HG02970 (cell line): ENCODE results near the gene FNTB.

Experiments
- ATAC-seq: cut with Tn5 transposase; IDR thresholded peaks from one replicate; pipeline ENCODE4 v1.9.1; 2021; ENCODE audit warnings: mild to moderate bottlenecking, moderate library complexity, moderate number of reproducible peaks; ENCODE audit not compliant: unreplicated experiment, low FRiP score

Gene FNTB

GRCh38 chr14:64973826-64974225 is 12.9 kb upstream of the FNTB start:
- no peak for ATAC-seq

GRCh38 chr14:64974563-64974962 is 12.1 kb upstream of the FNTB start:
- ATAC-seq = no peak

DNA sequence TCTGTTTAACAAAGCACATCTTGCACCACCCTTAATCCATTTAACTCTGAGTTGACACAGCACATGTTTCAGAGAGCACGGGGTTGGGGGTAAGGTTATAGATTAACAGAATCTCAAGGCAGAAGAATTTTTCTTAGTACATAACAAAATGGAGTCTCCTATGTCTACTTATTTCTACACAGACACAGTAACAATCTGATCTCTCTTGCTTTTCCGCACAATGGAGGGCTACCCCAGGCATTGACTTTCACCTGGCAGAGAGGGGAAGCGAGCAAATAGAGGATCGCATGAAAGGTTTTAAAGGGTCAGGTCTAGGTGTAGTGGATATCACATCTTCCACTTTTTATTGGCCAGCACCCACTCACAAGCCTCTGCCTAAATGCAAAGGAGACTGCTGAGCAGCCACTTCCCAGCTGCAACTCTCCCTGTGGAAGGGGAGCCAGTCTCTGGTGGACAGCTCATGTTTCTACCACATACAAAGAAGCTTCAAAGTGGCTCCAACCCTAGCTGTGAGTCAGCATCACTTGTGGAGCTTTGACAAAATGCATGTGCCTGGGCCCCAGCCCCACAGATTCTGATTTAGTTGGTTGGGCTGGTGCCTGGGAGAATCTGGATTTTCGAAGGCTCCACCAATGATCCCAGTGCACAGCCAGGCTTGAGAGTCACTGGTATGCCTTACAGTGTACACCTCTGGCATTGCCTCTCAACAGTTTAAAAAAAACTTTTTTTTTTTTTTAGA is 7.2 kb upstream of the FNTB start:
- ATAC-seq = no peak

DNA sequence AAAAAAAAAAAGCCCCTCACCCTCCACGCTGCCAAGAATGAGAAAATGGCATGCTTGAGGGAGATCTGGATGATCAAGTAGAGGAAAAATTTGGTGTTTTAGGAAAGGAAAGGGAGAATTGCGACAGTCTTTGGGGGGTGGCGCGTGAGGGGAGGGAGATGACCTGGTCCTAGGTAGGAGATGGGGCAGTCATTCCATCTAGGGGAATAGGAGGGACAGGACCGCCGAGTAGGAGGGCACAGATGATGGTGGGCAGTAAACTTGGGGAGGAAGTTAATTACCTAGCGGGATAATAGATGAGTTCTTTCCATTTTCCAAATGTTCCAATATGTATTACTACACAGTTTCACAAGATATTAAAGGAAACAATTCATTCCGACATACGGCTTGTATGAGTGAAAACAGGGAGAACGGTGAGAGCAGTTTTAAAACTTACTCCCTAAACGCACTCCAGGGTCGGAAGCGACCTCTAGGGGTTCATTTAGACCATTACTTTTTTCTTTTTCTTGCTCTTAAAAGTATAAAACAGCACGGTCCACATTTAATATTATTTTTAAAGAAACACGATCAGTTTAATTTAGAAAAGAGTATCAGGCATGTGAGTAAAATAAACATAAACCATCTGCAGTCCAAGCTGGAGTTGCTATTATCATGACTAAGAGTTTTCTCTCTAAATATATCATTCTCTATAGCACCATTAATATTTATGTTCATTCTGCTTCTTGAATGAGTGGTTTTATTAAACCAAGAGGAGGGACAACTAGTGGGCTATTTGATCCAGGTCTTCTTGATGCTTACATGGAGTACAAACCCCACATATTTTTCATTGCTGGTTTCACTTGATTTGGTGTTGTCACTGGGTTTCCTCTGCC is 3.0 kb upstream of the FNTB start:
- no peak for ATAC-seq

DNA sequence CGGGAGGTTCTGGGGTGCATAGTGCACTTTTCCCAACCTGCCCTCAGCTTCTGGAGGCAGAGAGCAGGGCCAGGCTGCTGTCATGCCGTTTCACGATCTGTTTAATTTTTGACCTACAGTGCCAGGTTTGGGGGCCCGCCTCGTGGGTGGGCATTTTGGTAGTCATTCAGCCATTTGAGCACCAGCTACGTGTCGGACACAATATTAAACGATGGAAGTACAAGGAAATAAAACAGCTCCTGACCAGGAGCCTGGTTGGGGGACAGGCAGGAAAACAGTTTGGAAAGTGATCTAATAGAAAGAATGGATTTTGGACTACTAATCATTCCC is 708 bp downstream of the FNTB start:
- ATAC-seq = no peak

DNA sequence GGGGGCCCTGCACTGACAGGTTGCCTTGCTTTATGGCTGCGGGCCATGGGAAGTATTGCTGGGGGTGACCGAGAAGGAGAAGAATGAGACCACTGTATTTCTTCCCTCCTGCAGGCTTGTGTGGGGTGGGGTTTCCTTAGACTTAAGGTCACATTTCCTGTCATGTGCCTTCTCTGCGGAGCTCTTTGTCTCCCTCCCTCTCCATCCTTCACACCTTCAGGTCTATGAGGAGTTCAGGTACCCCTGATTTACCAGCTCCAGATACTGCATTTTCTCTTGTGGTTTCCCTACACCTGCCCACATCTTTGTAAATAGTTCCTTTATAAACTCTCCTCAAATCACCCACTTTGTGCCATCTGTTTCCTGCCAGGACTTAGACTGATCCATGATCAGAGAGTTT is 3.6 kb downstream of the FNTB start:
- no peak for ATAC-seq

GRCh38 chr14:64990939-64991338 is 4.2 kb downstream of the FNTB start:
- no peak for ATAC-seq

DNA sequence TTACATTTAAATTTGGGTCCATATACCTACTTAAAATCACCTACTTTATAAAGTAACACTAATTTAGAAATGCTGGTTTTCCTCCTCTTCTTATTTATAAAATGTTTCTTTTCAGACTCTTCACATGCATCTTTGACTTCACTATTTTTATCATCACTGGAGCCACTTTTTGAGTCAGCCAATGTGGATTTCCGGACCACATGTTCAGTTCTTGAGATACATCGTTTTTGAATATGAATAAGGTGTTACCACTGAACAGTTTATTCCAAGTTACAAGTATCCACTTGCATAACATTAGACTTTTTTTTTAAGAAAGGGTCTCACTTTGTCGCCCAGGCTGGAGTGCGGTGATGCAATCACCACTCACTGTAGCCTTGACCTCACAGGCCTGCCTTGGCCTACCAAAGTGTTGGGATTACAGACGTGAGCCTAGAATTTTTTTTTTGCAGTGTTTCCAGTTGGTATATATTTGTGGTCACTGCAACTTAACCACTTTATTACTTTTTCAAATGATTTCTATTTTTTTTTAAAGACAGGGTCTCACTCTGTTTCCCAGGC is 5.7 kb downstream of the FNTB start:
- no peak for ATAC-seq

GRCh38 chr14:64993266-64993930 is 6.7 kb downstream of the FNTB start:
- no peak for ATAC-seq

- ATAC-seq = no peak
These were observed 7.8 kb downstream of the FNTB start for GRCh38 chr14:64994540-64994939.

- ATAC-seq = no peak
These were observed 8.6 kb downstream of the FNTB start for GRCh38 chr14:64995291-64995690.

GRCh38 chr14:64997108-64997794 is 10.6 kb downstream of the FNTB start:
- no peak for ATAC-seq

GRCh38 chr14:64998455-64998931 is 11.8 kb downstream of the FNTB start:
- no peak for ATAC-seq

DNA sequence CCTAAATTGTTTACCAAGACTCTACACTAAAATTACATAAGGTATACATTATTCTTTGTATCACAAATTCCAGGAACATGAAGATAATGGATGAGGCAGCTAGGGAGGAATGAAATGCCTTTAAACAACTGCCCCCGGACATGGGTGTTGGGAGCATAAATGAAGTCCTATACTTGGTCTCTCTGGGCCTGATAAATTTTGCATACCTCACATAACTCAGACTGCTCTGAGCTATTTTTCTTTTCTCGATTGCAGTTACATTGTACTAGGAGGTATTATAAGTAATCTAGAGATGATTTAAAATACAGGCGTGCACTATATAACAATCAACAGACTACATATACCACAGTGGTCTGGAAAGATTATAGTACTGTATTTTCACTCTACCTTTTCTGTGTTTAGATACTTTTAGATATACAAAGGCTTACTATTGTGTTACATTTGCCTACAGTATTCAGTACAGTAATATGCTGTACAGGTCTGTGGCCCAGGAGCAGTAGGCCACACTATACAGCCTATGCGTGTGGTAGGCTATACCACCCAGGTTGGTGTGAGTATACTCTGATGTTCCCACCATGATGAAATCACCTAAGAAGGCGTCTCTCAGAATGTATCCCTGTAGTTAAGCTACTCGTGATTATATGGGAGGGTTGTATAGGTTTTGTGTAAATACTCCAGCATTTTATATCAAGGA is 14.3 kb downstream of the FNTB start:
- no peak for ATAC-seq

- ATAC-seq = no peak
These were observed 15.0 kb downstream of the FNTB start for GRCh38 chr14:65001723-65002122.

DNA sequence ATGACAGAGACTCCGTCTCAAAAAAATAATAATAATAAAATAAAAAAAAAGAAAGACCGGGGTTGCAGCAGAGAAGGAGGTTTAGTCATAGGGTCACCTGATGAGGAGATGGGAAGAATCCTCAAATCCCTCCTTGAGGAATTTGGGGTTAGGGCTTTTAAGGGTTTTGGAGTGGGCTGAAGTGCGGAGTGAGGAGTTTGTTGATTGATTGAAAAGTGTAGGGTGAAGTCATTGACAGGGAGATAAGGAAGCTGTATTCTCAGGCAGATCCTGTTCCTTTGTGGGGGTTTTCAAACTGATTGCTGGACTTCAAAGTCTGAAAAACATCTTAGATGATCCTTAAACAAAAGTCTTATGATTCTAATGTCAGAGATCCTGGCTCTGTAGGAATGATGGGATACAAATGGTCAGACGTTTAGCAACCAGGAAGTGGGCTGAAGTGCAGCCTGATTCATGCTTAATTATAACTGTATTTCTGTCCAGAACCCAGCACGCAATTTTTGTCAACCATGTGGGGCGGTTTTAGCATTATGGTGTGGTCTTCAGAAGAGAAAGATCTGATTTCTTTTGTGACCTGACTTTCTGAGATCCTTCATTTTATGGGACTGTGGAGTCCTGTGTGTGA is 16.0 kb downstream of the FNTB start:
- ATAC-seq = no peak

GRCh38 chr14:65003394-65003793 is 16.7 kb downstream of the FNTB start:
- no peak for ATAC-seq

GRCh38 chr14:65006261-65006721 is 19.6 kb downstream of the FNTB start:
- ATAC-seq = no peak

- no peak for ATAC-seq
These were observed 20.5 kb downstream of the FNTB start for GRCh38 chr14:65007202-65007601.
